GM23338 (cell line): ENCODE measurements around the gene BACE2. TPM values are rescaled to one million over a fixed set of nuclear protein-coding genes. Genes with fewer than 3 reads are reported as not detected.

Experiments
- ATAC-seq: fragments of 200-7000 bp; cut with Tn5 transposase; 3 replicates; pipeline ENCODE4 v1.9.1; 2020
- DNase-seq: peaks from one replicate; pipeline ENCODE4 v3.0.0-alpha.2; 2015; ENCODE audit warnings: low spot score
- H2AFZ ChIP-seq: fragments of 200-600 bp; sonication (generic); 2 replicates; pipeline ENCODE4 v1.8.0; 2016; ENCODE audit warnings: antibody characterized with exemption, mild to moderate bottlenecking, moderate library complexity
- H3F3A ChIP-seq: fragments of 200-600 bp; sonication (generic); replicated peaks from 2 replicates; pipeline ENCODE4 v1.8.0; 2017; ENCODE audit warnings: antibody characterized with exemption, mixed run types, low read depth
- H3K27ac ChIP-seq: fragments of 200-600 bp; sonication (generic); 2 replicates; pipeline ENCODE4 v1.6.1; 2016; ENCODE audit warnings: low read depth
- H3K27me3 ChIP-seq: fragments of 200-600 bp; sonication (generic); 2 replicates; pipeline ENCODE4 v1.8.0; 2016; ENCODE audit warnings: mild to moderate bottlenecking, mixed run types, moderate library complexity; ENCODE audit not compliant: insufficient read depth
- H3K36me3 ChIP-seq: fragments of 200-600 bp; sonication (generic); 2 replicates; pipeline ENCODE4 v1.8.0; 2016; ENCODE audit warnings: mild to moderate bottlenecking; ENCODE audit not compliant: insufficient read depth
- H3K4me1 ChIP-seq: fragments of 200-600 bp; sonication (generic); 2 replicates; pipeline ENCODE4 v1.8.0; 2016; ENCODE audit warnings: mild to moderate bottlenecking, moderate library complexity; ENCODE audit not compliant: insufficient read depth
- H3K4me2 ChIP-seq: fragments of 200-600 bp; sonication (generic); 2 replicates; pipeline ENCODE4 v1.7.1; 2017; ENCODE audit warnings: mixed run types
- H3K4me3 ChIP-seq: fragments of 200-600 bp; sonication (generic); 2 replicates; pipeline ENCODE4 v1.6.1; 2016; ENCODE audit warnings: mixed run types
- H3K79me2 ChIP-seq: fragments of 200-600 bp; sonication (generic); replicated peaks from 2 replicates; pipeline ENCODE4 v1.8.0; 2017; ENCODE audit warnings: mild to moderate bottlenecking; ENCODE audit not compliant: insufficient read depth
- H3K9me2 ChIP-seq: fragments of 200-600 bp; sonication (generic); 2 replicates; pipeline ENCODE4 v1.8.0; 2017; ENCODE audit not compliant: insufficient read depth
- H4K20me1 ChIP-seq: fragments of 200-600 bp; sonication (generic); replicated peaks from 2 replicates; pipeline ENCODE4 v1.8.0; 2017; ENCODE audit warnings: mild to moderate bottlenecking; ENCODE audit not compliant: insufficient read depth
- H3K27ac Mint-ChIP-seq: 2 replicates; pipeline ENCODE4 v1.8.0; 2020; ENCODE audit warnings: inconsistent platforms, mild to moderate bottlenecking, moderate library complexity, mixed read lengths
- H3K27me3 Mint-ChIP-seq: 3 replicates; pipeline ENCODE4 v1.8.0; 2022; ENCODE audit warnings: low read depth, mild to moderate bottlenecking, moderate library complexity, mixed read lengths, inconsistent platforms; ENCODE audit not compliant: insufficient read depth, poor library complexity
- H3K36me3 Mint-ChIP-seq: 3 replicates; pipeline ENCODE4 v1.8.0; 2021; ENCODE audit warnings: low read depth, mild to moderate bottlenecking, inconsistent platforms, moderate library complexity, mixed read lengths
- H3K4me1 Mint-ChIP-seq: 3 replicates; pipeline ENCODE4 v1.8.0; 2020; ENCODE audit warnings: mild to moderate bottlenecking, inconsistent platforms, mixed read lengths
- H3K4me3 Mint-ChIP-seq: 3 replicates; pipeline ENCODE4 v1.8.0; 2021; ENCODE audit warnings: moderate library complexity, mild to moderate bottlenecking, inconsistent platforms, mixed read lengths
- H3K9me3 Mint-ChIP-seq: 3 replicates; pipeline ENCODE4 v1.8.0; 2020; ENCODE audit warnings: moderate library complexity, mild to moderate bottlenecking, inconsistent platforms, mixed read lengths
- CREB1 ChIP-seq: fragments of 250-450 bp; sonication (Bioruptor Pico); IDR thresholded peaks from 2 replicates; pipeline ENCODE4 v1.5.0; 2020; ENCODE audit warnings: low read depth, mild to moderate bottlenecking, moderate library complexity
- EZH2 ChIP-seq: fragments of 200-600 bp; sonication (generic); IDR thresholded peaks from one replicate; pipeline ENCODE4 v1.8.0; 2017; ENCODE audit warnings: antibody characterized with exemption, mild to moderate bottlenecking, low read depth; ENCODE audit not compliant: unreplicated experiment
- EZH2phosphoT487 ChIP-seq: fragments of 200-600 bp; sonication (generic); IDR thresholded peaks from one replicate; pipeline ENCODE4 v1.8.1; 2018; ENCODE audit warnings: antibody characterized with exemption; ENCODE audit not compliant: unreplicated experiment
- JUNB ChIP-seq: IDR thresholded peaks from one replicate; pipeline ENCODE4 v1.6.1; 2016; ENCODE audit warnings: antibody characterized with exemption; ENCODE audit not compliant: unreplicated experiment
- NANOG ChIP-seq: IDR thresholded peaks from 2 replicates; pipeline ENCODE4 v1.6.1; 2016; ENCODE audit warnings: antibody characterized with exemption, borderline replicate concordance
- POLR2AphosphoS5 ChIP-seq: IDR thresholded peaks from 2 replicates; pipeline ENCODE4 v1.6.1; 2016; ENCODE audit warnings: antibody characterized with exemption, low read depth
- STAT1 ChIP-seq: IDR thresholded peaks from one replicate; pipeline ENCODE4 v1.6.1; 2016; ENCODE audit warnings: antibody characterized with exemption; ENCODE audit not compliant: unreplicated experiment
- ZNF114 ChIP-seq: fragments of 250-450 bp; sonication (Bioruptor Pico); IDR thresholded peaks from 2 replicates; pipeline ENCODE4 v1.5.0; 2020; ENCODE audit warnings: mild to moderate bottlenecking, moderate library complexity
- ZNF331 ChIP-seq: fragments of 250-450 bp; sonication (Bioruptor Pico); IDR thresholded peaks from 2 replicates; pipeline ENCODE4 v1.5.0; 2020; ENCODE audit warnings: low read depth, mild to moderate bottlenecking, moderate library complexity
- polyA plus RNA-seq: library from polyadenylated mRNA; unstranded; fragments of >200 nt; fragmentation: Nextera tagmentation; extraction: Ambion mirVana; gene quantifications from 2 replicates; pipeline ENCODE4 v1.2.1, GENCODE V29; 2016
- total RNA-seq: library from RNA; depleted of rRNA; stranded (reverse); fragments of >200 nt; shearing (Covaris generic); gene quantifications from 2 replicates; pipeline ENCODE4 v1.2.3, GENCODE V29; 2014
- TF ChIP-seq, protein P1 (sequence below): IDR thresholded peaks from one replicate; pipeline ENCODE4 v1.6.1; 2018; ENCODE audit warnings: antibody characterized with exemption; ENCODE audit not compliant: unreplicated experiment
- TF ChIP-seq, protein P2 (sequence below), 2 experiments: fragments of 200-600 bp in 1 of 2; sonication (generic) in 1 of 2; conservative IDR thresholded peaks; 2 replicates each; pipeline versions ENCODE4 v1.5.1 to v1.6.1; 2016 to 2017; ENCODE audit warnings: antibody characterized with exemption in 2 of 2, low read depth in 2 of 2, mild to moderate bottlenecking in 2 of 2, moderate library complexity in 1 of 2
- TF ChIP-seq, protein P3 (sequence below): IDR thresholded peaks from 2 replicates; pipeline ENCODE4 v1.6.1; 2016; ENCODE audit warnings: antibody characterized with exemption
- TF ChIP-seq, protein P4 (sequence below): fragments of 250-450 bp; sonication (Bioruptor Pico); IDR thresholded peaks from 2 replicates; pipeline ENCODE4 v1.5.0; 2020; ENCODE audit warnings: mild to moderate bottlenecking, moderate library complexity

BACE2 gene
- total and polyA plus RNA-seq, 2 experiments from 2014 or later, result 3.5 to 6.8 TPM

DNA sequence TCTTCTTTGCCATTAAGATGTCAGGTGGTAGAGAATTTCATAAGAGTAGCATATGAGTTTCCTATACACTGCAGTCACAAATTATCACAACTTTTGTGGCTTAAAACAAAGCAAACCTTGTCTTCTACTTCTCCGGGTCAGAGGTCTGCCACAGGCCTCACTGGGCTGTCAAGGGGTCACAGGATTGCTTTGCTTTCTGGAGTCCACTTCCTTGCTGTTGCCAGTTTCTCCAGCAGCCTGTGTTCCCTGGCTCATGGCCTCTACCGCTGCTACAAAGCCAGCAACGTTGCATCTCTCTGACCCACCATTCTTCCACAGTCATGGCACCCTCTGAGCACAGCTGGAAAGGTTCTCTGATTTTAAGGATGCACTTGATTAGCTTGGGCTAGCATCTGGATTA lies 6.5 kb upstream of the BACE2 start:
- Histone ChIP-seq H3K27me3 (peaks cover 17% of the 10 kb centered on the region), H3K79me2 (no peaks in the 10 kb centered on the region), H3K9me2 (0 out of 2 replicates have a peak, but pooled peaks cover 8% of the 10 kb centered on the region), H3K4me2 (no peak overlapping the region), H3K4me3 (no peak overlapping the region), H3F3A (no peaks in the 10 kb centered on the region), H3K27ac (no peak overlapping the region), H2AFZ (no peak overlapping the region), H4K20me1 (no peaks in the 10 kb centered on the region), H3K4me1 (peaks cover 1% of the 10 kb centered on the region; the same call in 1 of the 2 replicates), H3K36me3 (no peaks in the 10 kb centered on the region)
- Mint-ChIP-seq H3K4me3 (no peak overlapping the region), H3K36me3 (no peaks in the 10 kb centered on the region), H3K9me3 (peaks cover 19% of the 10 kb centered on the region), H3K27me3 (peaks cover 3% of the 10 kb centered on the region), H3K27ac (no peak overlapping the region), H3K4me1 (peaks cover 1% of the 10 kb centered on the region; the same call in 1 of the 3 replicates)
- ATAC-seq (no peak), DNase-seq (no peak)
- no peak for TF ChIP-seq NANOG
- no peak for TF ChIP-seq EZH2
- no peak for TF ChIP-seq POLR2AphosphoS5
- TF ChIP-seq EZH2phosphoT487, result no peak
- TF ChIP-seq JUNB, result no peak
- TF ChIP-seq, protein P1, sequence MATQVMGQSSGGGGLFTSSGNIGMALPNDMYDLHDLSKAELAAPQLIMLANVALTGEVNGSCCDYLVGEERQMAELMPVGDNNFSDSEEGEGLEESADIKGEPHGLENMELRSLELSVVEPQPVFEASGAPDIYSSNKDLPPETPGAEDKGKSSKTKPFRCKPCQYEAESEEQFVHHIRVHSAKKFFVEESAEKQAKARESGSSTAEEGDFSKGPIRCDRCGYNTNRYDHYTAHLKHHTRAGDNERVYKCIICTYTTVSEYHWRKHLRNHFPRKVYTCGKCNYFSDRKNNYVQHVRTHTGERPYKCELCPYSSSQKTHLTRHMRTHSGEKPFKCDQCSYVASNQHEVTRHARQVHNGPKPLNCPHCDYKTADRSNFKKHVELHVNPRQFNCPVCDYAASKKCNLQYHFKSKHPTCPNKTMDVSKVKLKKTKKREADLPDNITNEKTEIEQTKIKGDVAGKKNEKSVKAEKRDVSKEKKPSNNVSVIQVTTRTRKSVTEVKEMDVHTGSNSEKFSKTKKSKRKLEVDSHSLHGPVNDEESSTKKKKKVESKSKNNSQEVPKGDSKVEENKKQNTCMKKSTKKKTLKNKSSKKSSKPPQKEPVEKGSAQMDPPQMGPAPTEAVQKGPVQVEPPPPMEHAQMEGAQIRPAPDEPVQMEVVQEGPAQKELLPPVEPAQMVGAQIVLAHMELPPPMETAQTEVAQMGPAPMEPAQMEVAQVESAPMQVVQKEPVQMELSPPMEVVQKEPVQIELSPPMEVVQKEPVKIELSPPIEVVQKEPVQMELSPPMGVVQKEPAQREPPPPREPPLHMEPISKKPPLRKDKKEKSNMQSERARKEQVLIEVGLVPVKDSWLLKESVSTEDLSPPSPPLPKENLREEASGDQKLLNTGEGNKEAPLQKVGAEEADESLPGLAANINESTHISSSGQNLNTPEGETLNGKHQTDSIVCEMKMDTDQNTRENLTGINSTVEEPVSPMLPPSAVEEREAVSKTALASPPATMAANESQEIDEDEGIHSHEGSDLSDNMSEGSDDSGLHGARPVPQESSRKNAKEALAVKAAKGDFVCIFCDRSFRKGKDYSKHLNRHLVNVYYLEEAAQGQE, result no peak
- TF ChIP-seq, protein P2, sequence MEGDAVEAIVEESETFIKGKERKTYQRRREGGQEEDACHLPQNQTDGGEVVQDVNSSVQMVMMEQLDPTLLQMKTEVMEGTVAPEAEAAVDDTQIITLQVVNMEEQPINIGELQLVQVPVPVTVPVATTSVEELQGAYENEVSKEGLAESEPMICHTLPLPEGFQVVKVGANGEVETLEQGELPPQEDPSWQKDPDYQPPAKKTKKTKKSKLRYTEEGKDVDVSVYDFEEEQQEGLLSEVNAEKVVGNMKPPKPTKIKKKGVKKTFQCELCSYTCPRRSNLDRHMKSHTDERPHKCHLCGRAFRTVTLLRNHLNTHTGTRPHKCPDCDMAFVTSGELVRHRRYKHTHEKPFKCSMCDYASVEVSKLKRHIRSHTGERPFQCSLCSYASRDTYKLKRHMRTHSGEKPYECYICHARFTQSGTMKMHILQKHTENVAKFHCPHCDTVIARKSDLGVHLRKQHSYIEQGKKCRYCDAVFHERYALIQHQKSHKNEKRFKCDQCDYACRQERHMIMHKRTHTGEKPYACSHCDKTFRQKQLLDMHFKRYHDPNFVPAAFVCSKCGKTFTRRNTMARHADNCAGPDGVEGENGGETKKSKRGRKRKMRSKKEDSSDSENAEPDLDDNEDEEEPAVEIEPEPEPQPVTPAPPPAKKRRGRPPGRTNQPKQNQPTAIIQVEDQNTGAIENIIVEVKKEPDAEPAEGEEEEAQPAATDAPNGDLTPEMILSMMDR (conservative IDR thresholded peaks at IDR 0.05; ENCODE audit: low read depth in 2 of 2), result no peak
- TF ChIP-seq, protein P3, sequence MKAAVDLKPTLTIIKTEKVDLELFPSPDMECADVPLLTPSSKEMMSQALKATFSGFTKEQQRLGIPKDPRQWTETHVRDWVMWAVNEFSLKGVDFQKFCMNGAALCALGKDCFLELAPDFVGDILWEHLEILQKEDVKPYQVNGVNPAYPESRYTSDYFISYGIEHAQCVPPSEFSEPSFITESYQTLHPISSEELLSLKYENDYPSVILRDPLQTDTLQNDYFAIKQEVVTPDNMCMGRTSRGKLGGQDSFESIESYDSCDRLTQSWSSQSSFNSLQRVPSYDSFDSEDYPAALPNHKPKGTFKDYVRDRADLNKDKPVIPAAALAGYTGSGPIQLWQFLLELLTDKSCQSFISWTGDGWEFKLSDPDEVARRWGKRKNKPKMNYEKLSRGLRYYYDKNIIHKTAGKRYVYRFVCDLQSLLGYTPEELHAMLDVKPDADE, result no peak
- TF ChIP-seq, protein P4, sequence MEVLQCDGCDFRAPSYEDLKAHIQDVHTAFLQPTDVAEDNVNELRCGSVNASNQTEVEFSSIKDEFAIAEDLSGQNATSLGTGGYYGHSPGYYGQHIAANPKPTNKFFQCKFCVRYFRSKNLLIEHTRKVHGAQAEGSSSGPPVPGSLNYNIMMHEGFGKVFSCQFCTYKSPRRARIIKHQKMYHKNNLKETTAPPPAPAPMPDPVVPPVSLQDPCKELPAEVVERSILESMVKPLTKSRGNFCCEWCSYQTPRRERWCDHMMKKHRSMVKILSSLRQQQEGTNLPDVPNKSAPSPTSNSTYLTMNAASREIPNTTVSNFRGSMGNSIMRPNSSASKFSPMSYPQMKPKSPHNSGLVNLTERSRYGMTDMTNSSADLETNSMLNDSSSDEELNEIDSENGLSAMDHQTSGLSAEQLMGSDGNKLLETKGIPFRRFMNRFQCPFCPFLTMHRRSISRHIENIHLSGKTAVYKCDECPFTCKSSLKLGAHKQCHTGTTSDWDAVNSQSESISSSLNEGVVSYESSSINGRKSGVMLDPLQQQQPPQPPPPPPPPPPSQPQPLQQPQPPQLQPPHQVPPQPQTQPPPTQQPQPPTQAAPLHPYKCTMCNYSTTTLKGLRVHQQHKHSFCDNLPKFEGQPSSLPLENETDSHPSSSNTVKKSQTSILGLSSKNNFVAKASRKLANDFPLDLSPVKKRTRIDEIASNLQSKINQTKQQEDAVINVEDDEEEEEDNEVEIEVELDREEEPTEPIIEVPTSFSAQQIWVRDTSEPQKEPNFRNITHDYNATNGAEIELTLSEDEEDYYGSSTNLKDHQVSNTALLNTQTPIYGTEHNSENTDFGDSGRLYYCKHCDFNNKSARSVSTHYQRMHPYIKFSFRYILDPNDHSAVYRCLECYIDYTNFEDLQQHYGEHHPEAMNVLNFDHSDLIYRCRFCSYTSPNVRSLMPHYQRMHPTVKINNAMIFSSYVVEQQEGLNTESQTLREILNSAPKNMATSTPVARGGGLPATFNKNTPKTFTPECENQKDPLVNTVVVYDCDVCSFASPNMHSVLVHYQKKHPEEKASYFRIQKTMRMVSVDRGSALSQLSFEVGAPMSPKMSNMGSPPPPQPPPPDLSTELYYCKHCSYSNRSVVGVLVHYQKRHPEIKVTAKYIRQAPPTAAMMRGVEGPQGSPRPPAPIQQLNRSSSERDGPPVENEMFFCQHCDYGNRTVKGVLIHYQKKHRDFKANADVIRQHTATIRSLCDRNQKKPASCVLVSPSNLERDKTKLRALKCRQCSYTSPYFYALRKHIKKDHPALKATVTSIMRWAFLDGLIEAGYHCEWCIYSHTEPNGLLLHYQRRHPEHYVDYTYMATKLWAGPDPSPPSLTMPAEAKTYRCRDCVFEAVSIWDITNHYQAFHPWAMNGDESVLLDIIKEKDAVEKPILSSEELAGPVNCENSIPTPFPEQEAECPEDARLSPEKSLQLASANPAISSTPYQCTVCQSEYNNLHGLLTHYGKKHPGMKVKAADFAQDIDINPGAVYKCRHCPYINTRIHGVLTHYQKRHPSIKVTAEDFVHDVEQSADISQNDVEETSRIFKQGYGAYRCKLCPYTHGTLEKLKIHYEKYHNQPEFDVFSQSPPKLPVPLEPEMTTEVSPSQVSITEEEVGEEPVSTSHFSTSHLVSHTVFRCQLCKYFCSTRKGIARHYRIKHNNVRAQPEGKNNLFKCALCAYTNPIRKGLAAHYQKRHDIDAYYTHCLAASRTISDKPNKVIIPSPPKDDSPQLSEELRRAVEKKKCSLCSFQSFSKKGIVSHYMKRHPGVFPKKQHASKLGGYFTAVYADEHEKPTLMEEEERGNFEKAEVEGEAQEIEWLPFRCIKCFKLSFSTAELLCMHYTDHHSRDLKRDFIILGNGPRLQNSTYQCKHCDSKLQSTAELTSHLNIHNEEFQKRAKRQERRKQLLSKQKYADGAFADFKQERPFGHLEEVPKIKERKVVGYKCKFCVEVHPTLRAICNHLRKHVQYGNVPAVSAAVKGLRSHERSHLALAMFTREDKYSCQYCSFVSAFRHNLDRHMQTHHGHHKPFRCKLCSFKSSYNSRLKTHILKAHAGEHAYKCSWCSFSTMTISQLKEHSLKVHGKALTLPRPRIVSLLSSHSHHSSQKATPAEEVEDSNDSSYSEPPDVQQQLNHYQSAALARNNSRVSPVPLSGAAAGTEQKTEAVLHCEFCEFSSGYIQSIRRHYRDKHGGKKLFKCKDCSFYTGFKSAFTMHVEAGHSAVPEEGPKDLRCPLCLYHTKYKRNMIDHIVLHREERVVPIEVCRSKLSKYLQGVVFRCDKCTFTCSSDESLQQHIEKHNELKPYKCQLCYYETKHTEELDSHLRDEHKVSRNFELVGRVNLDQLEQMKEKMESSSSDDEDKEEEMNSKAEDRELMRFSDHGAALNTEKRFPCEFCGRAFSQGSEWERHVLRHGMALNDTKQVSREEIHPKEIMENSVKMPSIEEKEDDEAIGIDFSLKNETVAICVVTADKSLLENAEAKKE (CRISPR knock-in tag), result no peak
- TF ChIP-seq STAT1, result no peak
- TF ChIP-seq ZNF331 (CRISPR knock-in tag), result no peak
- TF ChIP-seq CREB1 (CRISPR knock-in tag), result no peak
- no peak for TF ChIP-seq ZNF114 (CRISPR knock-in tag)
